Loucy (cell line): ENCODE data around the gene HLA-DRB1.

Experiments
- EZH2phosphoT487 ChIP-seq: fragments of 200-600 bp; IDR thresholded peaks from 2 replicates; pipeline ENCODE4 v1.6.1; 2018; ENCODE audit warnings: antibody characterized with exemption, mild to moderate bottlenecking, moderate library complexity, borderline replicate concordance
- TF ChIP-seq, protein P1 (sequence below): fragments of 200-600 bp; sonication (generic); conservative IDR thresholded peaks from 2 replicates; pipeline ENCODE4 v1.5.1; 2014; ENCODE audit warnings: mild to moderate bottlenecking, antibody characterized with exemption, low read length

DNA sequence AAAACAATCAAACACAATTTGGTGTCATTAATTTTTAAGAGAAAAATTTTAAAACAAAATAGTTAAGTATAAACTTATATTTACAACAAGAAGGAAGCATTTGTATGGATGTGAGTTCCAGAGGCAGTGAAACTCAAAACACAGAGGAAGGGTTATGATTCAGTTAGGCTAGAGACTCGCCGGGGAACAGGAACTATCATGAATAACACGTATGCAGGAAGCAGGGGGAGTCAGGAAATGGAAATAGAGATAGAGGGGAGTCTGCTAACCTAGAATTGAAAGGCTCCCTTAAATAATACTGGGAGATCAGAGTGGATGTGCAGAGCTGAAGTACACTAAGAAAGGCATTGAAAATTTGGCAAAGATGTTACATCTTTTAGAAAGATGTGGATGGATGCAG, 14.2 kb upstream of the HLA-DRB1 start:
- TF ChIP-seq, protein P1, sequence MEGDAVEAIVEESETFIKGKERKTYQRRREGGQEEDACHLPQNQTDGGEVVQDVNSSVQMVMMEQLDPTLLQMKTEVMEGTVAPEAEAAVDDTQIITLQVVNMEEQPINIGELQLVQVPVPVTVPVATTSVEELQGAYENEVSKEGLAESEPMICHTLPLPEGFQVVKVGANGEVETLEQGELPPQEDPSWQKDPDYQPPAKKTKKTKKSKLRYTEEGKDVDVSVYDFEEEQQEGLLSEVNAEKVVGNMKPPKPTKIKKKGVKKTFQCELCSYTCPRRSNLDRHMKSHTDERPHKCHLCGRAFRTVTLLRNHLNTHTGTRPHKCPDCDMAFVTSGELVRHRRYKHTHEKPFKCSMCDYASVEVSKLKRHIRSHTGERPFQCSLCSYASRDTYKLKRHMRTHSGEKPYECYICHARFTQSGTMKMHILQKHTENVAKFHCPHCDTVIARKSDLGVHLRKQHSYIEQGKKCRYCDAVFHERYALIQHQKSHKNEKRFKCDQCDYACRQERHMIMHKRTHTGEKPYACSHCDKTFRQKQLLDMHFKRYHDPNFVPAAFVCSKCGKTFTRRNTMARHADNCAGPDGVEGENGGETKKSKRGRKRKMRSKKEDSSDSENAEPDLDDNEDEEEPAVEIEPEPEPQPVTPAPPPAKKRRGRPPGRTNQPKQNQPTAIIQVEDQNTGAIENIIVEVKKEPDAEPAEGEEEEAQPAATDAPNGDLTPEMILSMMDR: no peak
- no peak for TF ChIP-seq EZH2phosphoT487
